CD4-positive, alpha-beta T cell treated with Interleukin-17A for 4 hours (primary cell): ENCODE data around the gene FRMD1.
"Not testable (repeated sequence)": the region's sequence is repeated elsewhere in the genome, so short reads cannot be mapped to it uniquely, and the experiment has no call there.

Experiments used
- DNase-seq: peaks from one replicate; pipeline ENCODE4 v3.0.0-alpha.2; 2020; ENCODE audit warnings: mixed read lengths

Gene FRMD1

GRCh38 chr6:168093634-168094033, 14.6 kb upstream of the FRMD1 start:
- no peak for DNase-seq

- DNase-seq: no peak
Observed at GRCh38 chr6:168093071-168093505, 14.1 kb upstream of the FRMD1 start.

DNA sequence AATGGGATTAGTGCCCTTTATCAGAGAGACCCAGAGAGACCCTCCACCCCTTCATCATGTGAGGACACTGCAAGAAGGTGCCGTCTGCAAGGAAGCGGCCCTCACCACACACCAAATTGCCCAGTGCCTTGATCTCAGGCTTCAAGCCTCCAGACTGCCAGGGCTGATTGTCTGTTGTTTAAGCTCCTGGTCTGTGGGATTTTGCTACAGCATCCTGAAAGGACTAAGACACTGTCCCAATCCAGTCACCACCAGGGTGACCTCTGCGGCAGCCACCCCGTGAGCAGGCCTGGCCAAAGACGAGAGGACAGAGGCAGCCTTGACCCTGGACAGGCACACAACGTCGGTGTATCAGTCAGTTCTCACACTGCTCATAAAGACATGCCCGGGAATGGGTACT, 13.5 kb upstream of the FRMD1 start:
- no peak for DNase-seq

- DNase-seq: no peak
Observed at GRCh38 chr6:168091381-168092264, 12.6 kb upstream of the FRMD1 start.

DNA sequence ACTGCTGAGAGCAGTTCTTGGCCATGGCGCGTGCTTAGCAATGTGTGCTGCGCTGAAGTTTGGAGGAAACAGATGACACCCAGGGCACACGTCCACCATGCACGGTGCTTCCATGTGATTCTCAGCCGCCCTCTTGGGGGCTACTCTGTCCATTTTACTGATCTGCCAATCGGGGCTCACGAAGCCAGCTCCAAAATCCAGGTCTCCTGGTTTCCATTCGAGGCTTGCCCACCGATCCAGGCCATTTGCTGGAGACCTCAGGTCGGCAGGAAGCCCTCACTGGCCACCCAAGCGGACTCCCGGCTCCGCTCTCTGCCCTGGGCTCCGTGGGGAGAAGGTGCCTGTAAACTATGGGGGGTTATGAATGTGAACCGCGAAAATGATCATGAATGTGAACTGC, 11.7 kb upstream of the FRMD1 start:
- no peak for DNase-seq

GRCh38 chr6:168090064-168090690, 11.2 kb upstream of the FRMD1 start:
- no peak for DNase-seq

DNA sequence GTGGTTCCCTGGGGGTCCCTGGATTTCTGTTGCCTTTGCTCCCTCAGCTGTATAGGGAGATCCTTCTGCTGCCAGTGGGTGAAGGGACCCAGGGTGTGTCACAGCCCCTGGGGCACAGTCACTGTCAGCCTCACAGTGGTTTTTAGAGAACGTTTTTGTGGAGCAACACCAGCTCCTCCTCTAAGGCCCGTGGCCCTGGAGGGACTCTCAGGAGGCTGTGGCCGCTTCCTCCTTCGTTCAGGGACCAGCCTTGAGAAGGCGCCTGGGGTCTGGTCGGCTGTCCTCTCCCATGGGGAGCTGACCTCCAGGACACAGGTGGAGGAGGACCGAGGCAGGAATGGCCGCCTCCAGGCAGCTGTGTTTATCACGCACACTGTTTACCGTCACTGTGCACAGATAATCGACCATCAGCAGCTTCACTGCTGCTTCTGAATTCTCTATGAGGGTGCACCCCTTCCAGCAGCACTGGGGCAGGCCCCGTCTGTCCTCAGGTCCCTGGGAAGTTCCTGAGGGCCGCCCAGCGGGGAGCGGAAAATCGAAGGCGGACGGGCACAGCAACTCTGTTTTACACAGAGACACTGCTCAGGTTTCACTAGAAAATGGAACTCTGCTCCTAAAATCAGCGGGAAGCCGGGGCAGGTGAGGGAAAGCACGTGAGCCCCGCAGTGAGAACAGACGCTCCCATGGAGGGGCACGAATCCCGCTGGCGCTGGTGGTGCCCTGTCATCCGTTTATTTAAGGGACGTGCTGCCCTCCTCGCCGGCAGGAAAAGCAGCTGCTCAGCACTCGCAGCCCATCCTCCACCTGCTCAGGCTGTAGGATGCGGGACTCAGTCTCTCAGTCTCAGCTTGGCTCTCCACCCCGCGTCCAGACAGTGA, 10.4 kb upstream of the FRMD1 start:
- DNase-seq: no peak

DNA sequence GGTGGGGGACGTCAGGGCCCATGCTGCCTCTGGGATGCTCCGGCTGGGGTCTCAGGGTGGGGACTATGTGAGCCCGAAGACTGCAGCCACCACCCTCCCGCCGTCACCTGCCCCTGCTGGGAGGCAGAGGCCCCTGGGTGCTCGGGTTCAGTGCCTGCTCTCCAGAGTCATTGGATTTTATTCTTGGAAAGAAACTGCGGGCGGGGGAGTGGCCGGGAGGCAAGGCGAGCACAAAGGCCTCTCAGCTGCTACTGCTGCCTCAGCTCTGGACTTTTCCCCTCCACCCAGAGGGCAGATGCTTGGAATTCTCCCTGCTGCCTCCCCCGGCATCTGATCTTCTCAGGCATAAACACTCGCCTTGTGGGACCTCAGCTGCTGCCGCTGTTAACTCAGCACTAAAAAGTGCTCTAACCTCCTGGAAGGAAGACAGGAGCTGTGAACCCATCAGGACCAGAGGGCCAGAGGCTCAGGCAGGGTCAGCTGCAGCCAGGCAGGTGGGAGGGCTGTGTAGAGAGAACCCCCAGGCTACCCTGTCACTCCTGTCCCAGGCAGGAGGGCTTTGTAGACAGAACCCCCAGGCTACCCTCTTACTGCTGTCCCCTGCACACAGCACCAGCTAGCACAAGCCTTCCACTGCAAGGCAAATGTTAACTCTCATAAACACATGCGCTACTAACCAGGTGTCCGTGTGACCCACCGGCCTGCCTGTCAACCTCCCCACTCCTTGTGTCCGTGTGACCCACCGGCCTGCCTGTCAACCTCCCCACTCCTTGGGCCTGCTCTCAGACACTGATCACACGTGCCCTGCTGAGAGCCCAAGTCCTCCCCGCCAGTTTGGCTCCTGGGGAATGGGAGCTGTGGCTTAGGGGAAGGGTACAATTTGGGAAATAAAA, 9.4 kb upstream of the FRMD1 start:
- no peak for DNase-seq

DNA sequence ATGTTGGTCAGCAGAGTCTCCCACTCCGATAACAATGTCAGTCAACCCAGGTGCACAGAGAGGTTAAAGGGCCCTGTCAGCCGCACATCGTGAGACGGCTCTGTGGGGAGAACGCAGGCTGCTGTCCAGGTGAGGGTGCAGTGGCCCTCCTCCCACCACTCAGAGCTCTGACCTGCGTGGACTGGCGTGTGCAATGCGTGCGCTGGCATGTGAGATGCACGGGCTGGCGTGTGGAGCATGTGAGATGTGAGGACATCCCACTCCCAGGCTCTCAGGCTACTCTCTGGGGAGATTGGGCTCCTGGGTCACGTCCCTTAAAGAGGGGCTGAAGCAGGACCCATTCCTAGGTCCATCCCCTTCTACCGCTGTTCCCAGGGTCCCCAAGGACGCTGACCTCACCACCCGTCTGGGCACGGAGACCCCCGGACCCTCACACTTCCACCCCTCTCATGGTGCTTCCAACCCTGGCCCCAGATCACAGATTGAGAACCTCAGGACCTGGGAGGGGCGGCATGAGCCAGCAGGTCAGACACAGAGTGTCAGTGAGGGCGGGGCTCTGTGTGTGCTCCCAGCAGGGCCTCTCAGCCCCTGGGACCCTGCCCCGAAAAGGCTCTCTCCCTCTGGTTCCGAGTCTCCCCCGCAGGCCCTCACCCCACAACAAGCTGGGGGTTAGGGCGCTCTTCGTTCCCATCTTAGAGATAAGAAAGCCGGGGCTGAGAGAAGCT, 8.6 kb upstream of the FRMD1 start:
- no peak for DNase-seq

DNA sequence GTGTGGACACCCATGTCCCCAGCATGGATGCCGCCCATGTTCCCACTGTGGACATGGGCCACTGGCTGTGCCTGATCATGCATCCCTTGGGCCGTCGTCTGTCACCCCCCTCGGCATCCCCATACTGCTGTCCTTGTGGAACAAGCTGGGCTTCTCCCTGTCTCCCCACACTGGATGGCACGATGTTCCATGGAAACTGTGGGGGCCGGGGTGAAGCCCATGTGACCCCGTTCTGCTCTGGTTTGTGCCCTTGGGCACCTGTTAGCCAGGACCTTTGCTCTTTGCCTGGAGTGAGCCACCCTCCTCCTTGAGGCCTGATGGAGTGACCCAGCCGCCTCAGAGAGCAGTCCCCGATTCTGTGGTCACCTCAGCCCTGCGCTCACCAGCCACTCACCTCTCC, 7.6 kb upstream of the FRMD1 start:
- no peak for DNase-seq

DNA sequence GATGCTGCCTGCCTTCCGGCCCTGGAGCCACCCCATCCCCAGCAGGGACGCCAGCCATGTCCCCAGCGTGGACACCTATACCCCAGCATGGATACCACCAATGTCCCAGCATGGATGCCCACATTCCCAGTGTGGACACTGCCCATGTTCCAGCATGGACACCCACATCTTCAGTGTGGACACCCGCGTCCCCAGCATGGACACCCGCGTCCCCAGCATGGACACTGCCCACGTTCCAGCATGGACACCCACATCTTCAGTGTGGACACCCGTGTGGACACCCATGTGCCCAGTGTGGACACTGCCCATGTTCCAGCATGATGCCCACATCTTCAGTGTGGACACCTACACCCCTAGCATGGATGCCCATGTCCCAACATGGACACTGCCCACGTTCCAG, 7.1 kb upstream of the FRMD1 start:
- DNase-seq: no peak

GRCh38 chr6:168084465-168085160, 5.6 kb upstream of the FRMD1 start:
- DNase-seq: no peak

DNA sequence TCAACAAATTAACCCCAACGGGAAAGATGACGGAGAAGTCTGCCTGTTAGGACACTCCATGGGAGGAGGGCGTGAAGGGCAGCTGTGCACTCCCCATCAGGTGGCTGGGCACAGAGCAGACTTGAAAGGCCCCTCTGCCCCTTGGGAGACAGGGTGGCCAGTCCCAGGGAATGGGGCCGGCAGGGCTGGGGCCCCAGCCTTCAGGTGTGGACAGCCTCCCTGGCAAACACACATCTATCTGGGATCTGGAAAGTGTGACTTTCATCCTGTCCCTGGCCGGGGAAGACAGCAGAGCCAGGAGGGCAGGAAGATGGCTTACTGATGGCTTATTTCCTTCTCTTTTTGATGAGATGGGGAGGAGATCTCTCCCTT, 4.5 kb upstream of the FRMD1 start:
- DNase-seq: no peak

DNA sequence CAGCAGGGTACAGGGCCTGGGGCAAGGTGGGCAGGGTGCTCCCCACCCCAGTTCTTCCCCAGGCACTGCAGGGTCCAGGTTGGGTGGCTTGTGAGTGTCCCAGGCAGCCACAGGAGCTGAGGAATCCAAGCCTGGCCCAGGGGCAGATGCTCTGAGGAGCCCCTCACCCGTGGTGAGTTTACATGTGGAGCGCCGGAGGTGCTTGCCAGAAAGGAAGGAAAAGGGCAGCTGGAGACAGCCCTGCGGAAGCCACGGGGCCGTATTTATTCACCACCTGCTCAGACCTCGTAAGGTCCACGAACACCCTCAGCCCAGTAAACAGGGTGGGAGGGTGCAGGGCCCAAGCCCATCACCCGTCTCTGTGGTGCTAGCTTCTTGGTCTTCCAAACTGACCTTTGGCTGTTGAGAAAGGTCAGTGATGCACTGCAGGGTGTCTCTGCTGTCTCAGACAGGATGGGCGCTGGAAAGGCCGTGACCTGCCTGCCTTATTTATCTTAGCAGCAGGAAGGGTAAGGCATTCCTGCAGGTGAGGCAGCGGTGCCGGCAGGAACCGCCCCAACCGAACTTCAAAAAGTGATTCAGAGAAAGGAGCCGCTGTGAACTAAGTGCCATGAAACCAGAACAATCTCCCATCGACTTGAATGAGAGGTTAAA, 4.0 kb upstream of the FRMD1 start:
- DNase-seq: no peak

DNA sequence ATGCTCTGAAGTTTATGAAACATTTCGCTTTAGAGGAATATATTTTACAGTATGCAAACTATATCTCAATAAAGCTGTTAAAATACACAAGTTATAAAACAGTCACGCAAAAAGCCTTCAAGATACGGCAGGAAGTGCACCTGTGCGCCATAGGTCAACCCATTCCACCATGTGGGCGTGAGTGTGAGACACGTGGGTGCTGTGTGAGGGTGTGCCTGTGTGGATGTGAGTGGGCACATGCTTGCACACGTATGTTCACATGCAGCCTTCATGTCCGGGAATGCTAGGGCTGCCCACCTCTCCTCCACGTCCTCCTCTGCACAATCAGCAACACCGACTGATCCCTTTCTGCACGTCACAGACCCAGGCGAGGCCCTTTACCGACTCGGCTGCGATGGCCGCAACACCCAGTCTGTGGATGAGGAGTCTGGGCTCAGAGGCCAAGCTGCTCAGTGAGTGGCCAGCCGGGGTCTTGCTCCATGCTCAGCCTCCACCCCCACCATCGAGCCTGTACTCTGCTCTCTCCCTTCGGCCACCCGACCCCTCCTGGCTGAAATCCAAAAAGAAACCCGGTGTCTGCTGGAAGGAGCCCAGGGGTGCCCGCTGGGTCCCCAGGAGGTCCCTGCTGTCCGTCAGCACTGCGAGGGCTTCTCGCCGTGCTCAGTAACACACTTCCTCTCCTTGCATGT, 3.0 kb upstream of the FRMD1 start:
- no peak for DNase-seq

DNA sequence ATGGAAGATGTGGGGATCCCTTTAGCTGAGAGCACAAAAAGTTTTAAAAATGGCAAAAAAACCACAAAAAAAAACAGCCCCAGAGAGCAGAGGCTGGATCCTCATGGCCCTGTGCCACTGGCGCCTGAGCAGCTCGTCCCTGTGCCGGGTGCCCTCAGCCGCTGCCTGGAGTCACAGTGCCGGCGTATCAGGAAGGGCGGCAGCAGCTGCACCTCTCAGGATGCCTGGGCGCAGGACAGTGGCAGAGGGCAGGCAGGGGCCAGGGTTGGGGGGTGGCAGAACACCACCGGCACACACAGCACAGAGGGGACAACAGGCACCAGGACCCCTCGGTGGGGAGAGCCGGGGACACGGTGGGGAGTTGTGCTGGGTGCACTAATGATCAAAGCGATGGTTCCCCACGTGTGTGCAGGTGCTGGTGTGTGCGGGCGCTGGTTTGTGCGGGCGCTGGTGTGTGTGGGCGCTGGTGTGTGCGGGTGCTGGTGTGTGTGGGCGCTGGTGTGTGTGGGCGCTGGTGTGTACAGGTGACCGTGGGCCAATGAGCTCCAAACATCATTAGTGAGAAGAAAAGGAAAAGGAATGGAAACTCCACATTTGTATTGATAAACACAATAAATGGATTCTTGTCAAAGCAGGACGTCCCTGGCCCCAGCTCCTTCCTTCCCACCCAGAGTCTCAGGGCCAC, 1.5 kb upstream of the FRMD1 start:
- no peak for DNase-seq

DNA sequence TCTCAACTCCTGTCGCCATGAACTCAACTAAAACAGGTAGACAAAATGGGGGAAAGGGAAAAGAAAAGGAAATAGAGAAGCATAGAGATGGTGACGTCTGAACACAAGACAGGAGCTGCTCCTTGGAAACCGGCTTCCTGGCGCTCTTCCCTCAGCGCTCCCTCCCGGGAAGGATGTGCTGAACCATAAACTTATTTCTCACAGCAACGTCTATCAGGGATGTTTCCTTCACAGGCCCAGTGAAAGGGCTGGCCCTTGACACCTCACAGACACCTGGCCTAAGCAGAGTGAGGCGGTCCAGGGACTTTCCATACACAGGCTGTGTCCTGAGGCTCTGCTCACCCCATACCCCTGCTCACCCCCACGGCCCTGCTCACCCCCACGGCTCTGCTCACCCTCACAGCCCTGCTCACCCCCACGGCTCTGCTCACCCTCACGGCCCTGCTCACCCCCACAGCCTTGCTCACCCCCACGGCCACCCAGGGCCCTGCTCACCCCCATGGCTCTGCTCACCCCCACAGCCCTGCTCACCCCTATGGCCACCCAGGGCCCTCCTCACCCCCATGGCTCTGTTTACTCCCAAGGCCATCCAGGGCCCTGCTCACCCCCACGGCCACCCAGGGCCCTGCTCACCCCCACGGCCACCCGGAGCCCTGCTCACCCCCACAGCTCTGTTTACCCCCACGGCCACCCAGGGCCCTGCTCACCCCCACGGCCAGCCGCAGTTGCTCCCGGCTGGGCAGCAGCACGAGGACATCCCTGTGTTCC, 653 bp downstream of the FRMD1 start:
- DNase-seq: no peak

DNA sequence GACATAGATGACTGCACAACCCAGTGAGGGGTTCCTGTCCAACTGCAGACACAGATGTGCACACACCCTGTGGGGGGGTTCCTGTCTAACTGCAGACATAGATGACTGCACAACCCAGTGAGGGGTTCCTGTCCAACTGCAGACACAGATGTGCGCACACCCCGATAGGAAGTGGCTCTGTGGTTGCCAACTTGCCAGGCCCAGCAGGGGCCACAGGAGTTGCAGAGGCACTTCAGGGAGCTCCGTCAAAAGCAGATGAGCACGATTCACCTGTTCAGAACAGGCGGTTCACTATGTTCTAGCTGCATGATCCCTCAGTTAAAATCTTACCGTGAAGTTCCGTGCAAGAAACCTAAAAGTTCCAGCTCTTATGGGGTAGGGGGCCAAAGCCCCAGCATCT, 1.6 kb downstream of the FRMD1 start:
- DNase-seq: not testable (repeated sequence)
